Esophagus muscularis mucosa (tissue), 4 donors: ENCODE data around the gene TNRC6A.

Source experiments
- CTCF ChIP-seq, 3 experiments: fragments of 200-600 bp in 2 of 3; fragments of 450-650 bp in 1 of 3; sonication (generic) in 2 of 3; IDR thresholded peaks; one replicate each; pipeline ENCODE4 v1.5.1; 2017 to 2019; ENCODE audit warnings: antibody characterized with exemption in 3 of 3, mild to moderate bottlenecking in 2 of 3, moderate library complexity in 1 of 3
- EP300 ChIP-seq: sonication (generic); formaldehyde crosslinking; IDR thresholded peaks from one replicate; pipeline ENCODE4 v1.6.1; 2017; ENCODE audit warnings: antibody characterized with exemption
- POLR2A ChIP-seq: fragments of 450-650 bp; IDR thresholded peaks from one replicate; pipeline ENCODE4 v1.6.1; 2017; ENCODE audit warnings: antibody characterized with exemption, moderate library complexity, mild to moderate bottlenecking, low read depth
- POLR2AphosphoS5 ChIP-seq, 2 donors: sonication (generic); formaldehyde crosslinking; IDR thresholded peaks; one replicate each; pipeline ENCODE4 v1.6.1; 2017; ENCODE audit warnings: antibody characterized with exemption in 2 of 2

GRCh38 chr16:24749310-24749709 lies 19.9 kb downstream of the TNRC6A start:
- TF ChIP-seq CTCF (IDR thresholded peaks at IDR 0.05) (no peak), POLR2A (no peak), EP300 (no peak), POLR2AphosphoS5 (IDR thresholded peaks at IDR 0.05) (no peak)
